Body of pancreas (tissue), 4 donors: ENCODE results near the gene ZBTB20.

Source experiments
- POLR2A ChIP-seq, 3 donors: fragments of 450-650 bp; IDR thresholded peaks; one replicate each; pipeline ENCODE4 v1.6.1; 2016; ENCODE audit warnings: antibody characterized with exemption in 3 of 3, mild to moderate bottlenecking in 2 of 3
- TF ChIP-seq, protein P1 (sequence below), 7 experiments: fragments of 450-650 bp in 4 of 7; fragments of 200-600 bp in 3 of 7; sonication (generic) in 3 of 7; IDR thresholded peaks; one replicate each; pipeline ENCODE4 v1.5.1; 2016 to 2019; ENCODE audit warnings: antibody characterized with exemption in 7 of 7

DNA sequence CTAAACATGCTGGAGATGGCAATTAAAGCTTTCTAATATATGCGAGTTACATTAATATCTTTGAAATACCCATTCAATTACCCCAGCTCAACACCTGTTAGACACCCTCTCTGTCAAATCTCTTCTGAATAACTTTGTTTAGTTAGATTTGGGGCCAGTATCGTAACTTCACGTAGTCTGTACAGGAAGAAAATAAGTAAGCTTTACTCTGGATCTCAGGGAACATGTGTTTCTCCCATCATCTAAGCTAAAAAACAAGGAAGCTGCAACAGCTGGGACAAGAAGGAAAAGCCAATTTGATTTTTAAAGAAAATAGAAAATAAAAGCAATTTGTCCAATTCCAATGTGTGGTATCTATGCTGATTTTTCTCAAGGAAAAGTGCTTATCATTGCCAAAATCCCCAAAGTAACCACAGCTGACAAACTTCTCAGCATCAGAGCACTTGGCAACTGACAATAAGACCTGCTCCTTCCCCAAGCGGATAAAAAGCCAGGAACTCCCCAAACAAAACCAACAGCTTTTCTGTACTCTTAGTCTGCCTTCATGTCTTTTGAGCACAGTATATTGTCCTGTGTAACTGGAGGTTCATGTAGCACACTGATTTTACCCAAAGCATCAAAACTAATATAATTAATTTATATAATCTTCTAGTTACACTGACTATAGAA is 279.1 kb downstream of the ZBTB20 start:
- TF ChIP-seq, protein P1, sequence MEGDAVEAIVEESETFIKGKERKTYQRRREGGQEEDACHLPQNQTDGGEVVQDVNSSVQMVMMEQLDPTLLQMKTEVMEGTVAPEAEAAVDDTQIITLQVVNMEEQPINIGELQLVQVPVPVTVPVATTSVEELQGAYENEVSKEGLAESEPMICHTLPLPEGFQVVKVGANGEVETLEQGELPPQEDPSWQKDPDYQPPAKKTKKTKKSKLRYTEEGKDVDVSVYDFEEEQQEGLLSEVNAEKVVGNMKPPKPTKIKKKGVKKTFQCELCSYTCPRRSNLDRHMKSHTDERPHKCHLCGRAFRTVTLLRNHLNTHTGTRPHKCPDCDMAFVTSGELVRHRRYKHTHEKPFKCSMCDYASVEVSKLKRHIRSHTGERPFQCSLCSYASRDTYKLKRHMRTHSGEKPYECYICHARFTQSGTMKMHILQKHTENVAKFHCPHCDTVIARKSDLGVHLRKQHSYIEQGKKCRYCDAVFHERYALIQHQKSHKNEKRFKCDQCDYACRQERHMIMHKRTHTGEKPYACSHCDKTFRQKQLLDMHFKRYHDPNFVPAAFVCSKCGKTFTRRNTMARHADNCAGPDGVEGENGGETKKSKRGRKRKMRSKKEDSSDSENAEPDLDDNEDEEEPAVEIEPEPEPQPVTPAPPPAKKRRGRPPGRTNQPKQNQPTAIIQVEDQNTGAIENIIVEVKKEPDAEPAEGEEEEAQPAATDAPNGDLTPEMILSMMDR (IDR thresholded peaks at IDR 0.05) = peak in 1 of 7 experiments; percentile 5
- no peak for TF ChIP-seq POLR2A (IDR thresholded peaks at IDR 0.05)
